ENCODE data around the gene AGPAT3.

- no peak for TF ChIP-seq EP300 (IDR thresholded peaks at IDR 0.05)
- TF ChIP-seq CTCF (IDR thresholded peaks at IDR 0.05) = no peak
- no peak for TF ChIP-seq POLR2A (IDR thresholded peaks at IDR 0.05)
Measured at GRCh38 chr21:43943512-43944077, 78.6 kb downstream of the AGPAT3 start.

All from ovary (tissue), 3 donors.